ENCODE data around the gene MBNL2. TPM values are rescaled to one million over a fixed set of nuclear protein-coding genes. Genes with fewer than 3 reads are reported as not detected.

Gene MBNL2
- total RNA-seq, 1 donor from 2014 or later, result 71.8 TPM

DNA sequence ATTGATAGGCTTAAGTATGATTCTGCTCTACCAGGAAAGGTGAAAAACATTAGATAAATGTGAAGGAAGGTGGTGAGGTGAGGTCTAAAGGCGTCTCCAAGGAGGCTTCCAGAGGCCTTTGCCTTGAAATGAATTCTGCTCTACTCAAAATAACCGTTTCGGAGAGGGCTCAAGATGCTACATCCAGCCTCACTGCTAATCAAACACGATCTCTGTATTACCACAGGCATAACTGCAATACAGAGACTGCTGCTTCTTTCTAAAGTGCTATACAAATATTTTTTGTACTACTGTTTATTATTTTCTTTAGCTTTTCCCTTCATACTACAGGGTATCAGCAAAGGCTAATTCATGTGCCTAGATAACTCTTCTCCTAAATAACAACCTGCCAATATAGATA is 16.8 kb downstream of the MBNL2 start:
- H3K4me3 Mint-ChIP-seq, result no peak overlapping the region
- no peaks in the 10 kb centered on the region for H3K27me3 Mint-ChIP-seq (ENCODE audit: low read depth)
- TF ChIP-seq, protein P1, sequence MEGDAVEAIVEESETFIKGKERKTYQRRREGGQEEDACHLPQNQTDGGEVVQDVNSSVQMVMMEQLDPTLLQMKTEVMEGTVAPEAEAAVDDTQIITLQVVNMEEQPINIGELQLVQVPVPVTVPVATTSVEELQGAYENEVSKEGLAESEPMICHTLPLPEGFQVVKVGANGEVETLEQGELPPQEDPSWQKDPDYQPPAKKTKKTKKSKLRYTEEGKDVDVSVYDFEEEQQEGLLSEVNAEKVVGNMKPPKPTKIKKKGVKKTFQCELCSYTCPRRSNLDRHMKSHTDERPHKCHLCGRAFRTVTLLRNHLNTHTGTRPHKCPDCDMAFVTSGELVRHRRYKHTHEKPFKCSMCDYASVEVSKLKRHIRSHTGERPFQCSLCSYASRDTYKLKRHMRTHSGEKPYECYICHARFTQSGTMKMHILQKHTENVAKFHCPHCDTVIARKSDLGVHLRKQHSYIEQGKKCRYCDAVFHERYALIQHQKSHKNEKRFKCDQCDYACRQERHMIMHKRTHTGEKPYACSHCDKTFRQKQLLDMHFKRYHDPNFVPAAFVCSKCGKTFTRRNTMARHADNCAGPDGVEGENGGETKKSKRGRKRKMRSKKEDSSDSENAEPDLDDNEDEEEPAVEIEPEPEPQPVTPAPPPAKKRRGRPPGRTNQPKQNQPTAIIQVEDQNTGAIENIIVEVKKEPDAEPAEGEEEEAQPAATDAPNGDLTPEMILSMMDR (IDR thresholded peaks at IDR 0.05; ENCODE audit: unreplicated experiment), result no peak
- peaks cover 61% of the 10 kb centered on the region for H3K4me1 Mint-ChIP-seq
- H3K9me3 Mint-ChIP-seq, result no peaks in the 10 kb centered on the region
- DNase-seq (ENCODE audit: low spot score in 2 of 2, unreplicated experiment in 2 of 2), result no peak
- H3K27ac Mint-ChIP-seq, result no peak overlapping the region
- peaks cover 4% of the 10 kb centered on the region for H3K36me3 Mint-ChIP-seq

DNA sequence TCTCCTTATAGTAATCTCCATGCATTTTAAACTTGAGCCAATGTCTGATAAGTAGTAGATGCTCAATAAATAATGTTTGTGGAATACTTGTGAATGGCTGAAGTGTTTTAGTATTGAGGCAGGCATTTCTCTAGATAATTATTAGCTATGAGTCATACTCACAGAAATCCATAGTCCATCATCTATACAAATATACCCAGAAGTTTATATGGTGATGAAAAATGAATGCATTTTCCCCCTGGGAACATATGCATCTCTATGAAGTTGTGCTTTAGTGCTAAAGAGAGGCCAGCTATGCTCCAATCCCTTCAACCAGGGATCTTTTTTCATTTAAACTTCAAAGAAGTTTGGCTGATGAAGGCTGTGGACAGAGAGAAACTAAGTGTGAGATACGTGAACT is 17.2 kb downstream of the MBNL2 start:
- Mint-ChIP-seq H3K27ac (no peak overlapping the region), H3K36me3 (peaks cover 4% of the 10 kb centered on the region), H3K9me3 (no peaks in the 10 kb centered on the region), H3K4me3 (no peak overlapping the region), H3K4me1 (peaks cover 62% of the 10 kb centered on the region), H3K27me3 (ENCODE audit: low read depth) (no peaks in the 10 kb centered on the region)
- no peak for DNase-seq (ENCODE audit: low spot score in 2 of 2, unreplicated experiment in 2 of 2)
- TF ChIP-seq, protein P1 (IDR thresholded peaks at IDR 0.05; ENCODE audit: unreplicated experiment), result no peak

DNA sequence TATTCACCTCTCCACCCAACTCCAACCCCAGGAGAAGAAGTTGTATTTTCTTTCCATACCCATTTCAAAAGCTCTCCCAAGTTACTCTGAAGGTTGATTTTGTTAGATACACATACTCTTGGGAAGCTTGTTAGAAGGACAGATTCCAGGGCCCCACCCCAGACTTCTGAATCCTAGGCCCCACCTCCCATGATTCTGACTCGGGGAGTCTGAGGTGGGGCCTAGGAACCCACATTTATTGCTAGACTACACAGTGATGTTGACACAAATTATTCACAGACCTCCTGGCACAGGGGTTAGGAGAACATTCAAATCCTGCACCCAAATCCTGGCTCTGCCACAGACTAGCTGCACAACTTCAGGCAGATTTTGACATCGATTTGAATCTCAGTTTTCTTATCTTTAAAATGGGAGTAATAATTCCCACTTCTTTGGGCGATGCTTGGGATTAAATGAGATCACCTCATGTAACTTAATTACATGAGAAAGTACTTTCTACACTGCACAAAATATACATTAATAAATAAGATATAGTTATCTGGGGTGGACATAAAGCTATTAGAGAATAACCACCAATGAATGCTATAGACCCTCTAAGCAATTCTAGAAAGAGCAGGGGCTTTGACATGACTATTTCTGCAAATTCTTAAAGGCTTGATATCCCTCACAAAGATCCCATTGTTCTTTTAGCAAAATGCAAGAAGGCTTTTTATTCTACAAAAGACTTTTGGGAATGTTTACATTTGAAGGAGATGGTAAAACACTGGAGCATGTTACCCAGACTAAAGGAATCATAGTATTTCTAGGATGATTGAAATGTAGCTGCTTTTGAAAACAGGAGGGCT is 18.0 kb downstream of the MBNL2 start:
- no peaks in the 10 kb centered on the region for H3K9me3 Mint-ChIP-seq
- TF ChIP-seq, protein P1 (IDR thresholded peaks at IDR 0.05; ENCODE audit: unreplicated experiment), result no peak
- DNase-seq (ENCODE audit: low spot score in 2 of 2, unreplicated experiment in 2 of 2), result no peak
- H3K27ac Mint-ChIP-seq, result no peak overlapping the region
- H3K27me3 Mint-ChIP-seq (ENCODE audit: low read depth), result no peaks in the 10 kb centered on the region
- peaks cover 60% of the 10 kb centered on the region for H3K4me1 Mint-ChIP-seq
- no peak overlapping the region for H3K4me3 Mint-ChIP-seq
- no peaks in the 10 kb centered on the region for H3K36me3 Mint-ChIP-seq

DNA sequence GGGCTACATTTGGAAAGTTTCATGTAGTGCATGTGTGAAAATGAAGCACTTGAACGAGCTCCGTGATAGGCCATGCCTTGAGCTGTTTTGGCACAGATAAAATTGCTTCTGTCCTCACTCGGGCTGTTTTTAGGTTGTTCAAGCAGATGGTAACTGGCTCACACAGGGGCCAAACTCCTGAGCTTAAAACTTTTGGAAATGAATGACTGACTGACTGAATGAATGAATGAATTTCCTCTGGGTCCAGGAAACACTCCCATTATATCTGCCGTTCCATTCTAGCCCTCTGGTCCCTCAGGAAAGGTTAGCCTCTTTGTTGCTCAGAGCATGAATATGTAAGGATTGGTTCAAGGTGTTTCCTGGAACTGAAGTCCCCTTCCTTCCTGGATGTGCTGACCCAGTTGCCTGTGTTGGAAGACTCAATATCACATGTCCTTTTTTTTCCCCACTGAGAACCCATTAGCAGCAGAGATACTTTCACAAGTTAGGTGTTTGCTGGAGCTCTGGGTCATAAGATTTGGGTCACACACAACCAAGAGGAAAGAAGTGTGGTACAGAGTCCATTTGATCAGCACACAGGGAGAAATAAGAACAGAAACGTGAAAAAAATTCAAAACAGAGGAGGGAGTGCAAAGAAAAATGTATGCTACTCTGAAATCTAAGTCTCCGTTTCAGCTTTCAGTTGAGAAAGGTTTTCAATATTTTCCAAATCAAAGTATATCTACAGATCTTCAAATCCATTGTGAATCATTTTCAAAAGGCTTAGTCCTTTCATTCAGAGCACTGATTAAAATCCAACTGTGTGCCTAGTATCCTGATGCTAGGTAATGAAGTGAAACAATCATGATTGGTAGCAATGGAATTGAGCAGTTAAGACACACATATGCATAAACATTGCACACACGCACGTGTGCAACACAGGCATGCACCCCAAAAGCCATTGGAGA is 18.9 kb downstream of the MBNL2 start:
- TF ChIP-seq, protein P1 (IDR thresholded peaks at IDR 0.05; ENCODE audit: unreplicated experiment), result no peak
- Mint-ChIP-seq H3K4me3 (no peak overlapping the region), H3K4me1 (peaks cover 57% of the 10 kb centered on the region)

DNA sequence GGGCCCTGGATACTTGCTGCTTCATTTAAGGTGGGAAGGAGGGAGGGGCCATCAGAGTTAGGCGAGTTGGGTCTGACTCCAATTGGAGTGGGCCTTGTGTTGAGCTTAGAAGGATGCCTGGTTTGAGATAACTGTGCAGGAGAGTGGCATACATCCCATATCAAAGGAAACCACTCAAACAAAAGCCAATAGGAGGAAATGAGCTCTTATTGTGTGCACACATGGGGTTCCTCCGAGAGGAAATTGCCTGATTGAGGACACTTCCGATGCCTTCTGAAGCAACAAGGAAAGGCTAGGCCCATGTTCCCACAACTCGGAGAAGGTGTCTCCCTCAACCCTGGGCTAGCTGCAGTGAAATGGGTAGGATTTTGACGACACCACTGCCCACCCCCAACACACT is 19.6 kb downstream of the MBNL2 start:
- no peak for DNase-seq (ENCODE audit: low spot score in 2 of 2, unreplicated experiment in 2 of 2)
- Mint-ChIP-seq H3K4me1 (peaks cover 56% of the 10 kb centered on the region), H3K27ac (no peak overlapping the region), H3K4me3 (no peak overlapping the region), H3K27me3 (ENCODE audit: low read depth) (no peaks in the 10 kb centered on the region), H3K9me3 (no peaks in the 10 kb centered on the region), H3K36me3 (no peaks in the 10 kb centered on the region)
- TF ChIP-seq, protein P1 (IDR thresholded peaks at IDR 0.05; ENCODE audit: unreplicated experiment), result no peak

More for the DNA sequence above, 18.9 kb downstream of the MBNL2 start:
- Mint-ChIP-seq H3K27ac (no peak overlapping the region), H3K36me3 (no peaks in the 10 kb centered on the region), H3K9me3 (no peaks in the 10 kb centered on the region), H3K27me3 (ENCODE audit: low read depth) (no peaks in the 10 kb centered on the region)
- no peak for DNase-seq (ENCODE audit: low spot score in 2 of 2, unreplicated experiment in 2 of 2)

Data from mesothelial cell of epicardium (in vitro differentiated cells).